Astrocyte of the cerebellum (primary cell): ENCODE data around the gene TMEM186.
"Not testable (repeated sequence)": the region's sequence is repeated elsewhere in the genome, so short reads cannot be mapped to it uniquely, and the experiment has no call there.

ENCODE experiments used
- DNase-seq: peaks from one replicate; pipeline ENCODE4 v3.0.0-alpha.2; 2011; ENCODE audit warnings: low read depth
- H3K4me3 ChIP-seq: 2 replicates; pipeline ENCODE4 v1.5.1; 2011; ENCODE audit warnings: mild to moderate bottlenecking, low read depth, low read length, moderate library complexity
- in situ Hi-C: cut with HindIII; loops from 2 replicates; pipeline ENCODE4 v1.10.0; 2017; ENCODE audit warnings: low sequenced_read_pairs
- TF ChIP-seq, protein P1 (sequence below): IDR thresholded peaks from 2 replicates; pipeline ENCODE4 v1.5.1; 2012; ENCODE audit warnings: low read length, low read depth, moderate library complexity, mild to moderate bottlenecking; ENCODE audit errors: missing control alignments

The TMEM186 gene

DNA sequence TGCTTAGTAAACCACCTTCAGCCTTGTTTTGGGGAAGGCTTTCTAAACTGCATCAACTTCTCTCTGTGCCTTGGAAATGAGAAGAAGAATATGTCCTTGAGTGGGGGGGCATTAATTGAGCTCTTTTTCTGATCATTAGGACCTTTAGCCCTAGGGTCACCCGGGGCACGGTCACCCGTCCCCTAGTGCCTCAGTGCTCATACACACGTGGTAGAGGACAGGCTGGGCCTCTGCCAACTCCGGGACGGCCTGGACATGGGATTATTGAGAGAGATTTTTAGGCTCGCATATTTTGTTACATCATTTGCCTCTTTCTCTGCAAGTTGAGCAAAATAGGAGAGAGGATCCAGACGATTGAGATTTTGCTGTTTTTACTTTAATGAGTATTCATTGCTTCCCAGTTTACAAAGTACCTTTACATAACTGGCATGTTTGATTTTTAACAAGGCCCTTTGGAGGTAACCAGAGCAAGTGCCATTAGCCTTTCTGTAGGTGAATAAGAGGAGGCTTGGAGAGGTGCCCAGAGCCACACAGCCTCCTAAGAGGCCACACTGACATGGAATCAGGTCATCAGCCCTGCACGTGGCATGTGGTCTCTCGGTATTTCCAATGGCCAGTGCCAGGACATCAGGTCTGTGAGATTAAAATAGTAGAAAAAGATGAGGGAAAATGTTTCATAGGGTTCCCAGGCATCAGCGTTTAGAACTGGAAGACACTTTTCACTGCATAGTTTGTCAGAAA lies 11.3 kb upstream of the TMEM186 start:
- in situ Hi-C loops = loop anchor here (25.0 kb wide), 1 partner anchor 104 kb away; no protein-coding TSS in a partner anchor

DNA sequence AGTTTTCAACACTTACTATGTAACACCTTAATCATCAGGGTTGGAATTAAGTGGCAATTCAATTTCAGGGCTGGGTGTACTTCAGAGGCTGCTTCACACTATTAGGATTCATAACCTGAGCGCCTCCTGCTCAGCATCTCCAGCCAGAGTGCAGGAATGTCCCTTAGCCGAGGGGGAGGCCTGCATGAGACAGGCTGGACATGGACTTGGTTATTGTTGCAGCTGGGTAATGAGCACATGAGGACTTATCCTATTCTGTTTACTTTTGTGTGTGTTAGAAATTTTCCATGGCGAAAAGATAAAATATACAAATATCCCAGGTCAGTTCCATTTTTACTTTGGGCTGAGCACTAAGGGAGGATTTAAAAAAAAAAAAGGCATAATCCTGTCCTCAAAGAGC lies 10.6 kb upstream of the TMEM186 start:
- DNase-seq = no peak
- TF ChIP-seq, protein P1, sequence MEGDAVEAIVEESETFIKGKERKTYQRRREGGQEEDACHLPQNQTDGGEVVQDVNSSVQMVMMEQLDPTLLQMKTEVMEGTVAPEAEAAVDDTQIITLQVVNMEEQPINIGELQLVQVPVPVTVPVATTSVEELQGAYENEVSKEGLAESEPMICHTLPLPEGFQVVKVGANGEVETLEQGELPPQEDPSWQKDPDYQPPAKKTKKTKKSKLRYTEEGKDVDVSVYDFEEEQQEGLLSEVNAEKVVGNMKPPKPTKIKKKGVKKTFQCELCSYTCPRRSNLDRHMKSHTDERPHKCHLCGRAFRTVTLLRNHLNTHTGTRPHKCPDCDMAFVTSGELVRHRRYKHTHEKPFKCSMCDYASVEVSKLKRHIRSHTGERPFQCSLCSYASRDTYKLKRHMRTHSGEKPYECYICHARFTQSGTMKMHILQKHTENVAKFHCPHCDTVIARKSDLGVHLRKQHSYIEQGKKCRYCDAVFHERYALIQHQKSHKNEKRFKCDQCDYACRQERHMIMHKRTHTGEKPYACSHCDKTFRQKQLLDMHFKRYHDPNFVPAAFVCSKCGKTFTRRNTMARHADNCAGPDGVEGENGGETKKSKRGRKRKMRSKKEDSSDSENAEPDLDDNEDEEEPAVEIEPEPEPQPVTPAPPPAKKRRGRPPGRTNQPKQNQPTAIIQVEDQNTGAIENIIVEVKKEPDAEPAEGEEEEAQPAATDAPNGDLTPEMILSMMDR = no peak
- no peak overlapping the region for H3K4me3 ChIP-seq
- in situ Hi-C loops = loop anchor here (25.0 kb wide), 1 partner anchor 104 kb away; no protein-coding TSS in a partner anchor

More for the DNA sequence above, 11.3 kb upstream of the TMEM186 start:
- DNase-seq = no peak
- TF ChIP-seq, protein P1 = no peak
- H3K4me3 ChIP-seq = no peak overlapping the region

DNA sequence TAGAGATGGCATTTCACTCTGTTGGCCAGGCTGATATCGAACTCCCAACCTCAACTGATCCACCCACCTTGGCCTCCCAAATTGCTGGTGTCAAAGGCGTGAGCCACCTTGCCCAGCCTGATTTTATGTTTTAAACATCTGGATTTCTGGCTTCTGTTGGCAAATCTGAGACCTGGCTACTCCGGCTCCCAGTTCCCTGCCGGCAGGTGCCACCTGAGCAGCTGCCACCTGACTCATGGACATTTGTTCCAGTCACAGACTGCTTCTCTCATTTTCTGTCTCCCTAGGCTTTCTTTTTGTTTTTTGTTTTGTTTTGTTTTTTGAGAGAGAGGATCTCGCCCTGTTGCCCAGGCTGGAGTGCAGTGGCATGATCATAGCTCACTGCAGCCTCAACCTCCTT lies 9.8 kb upstream of the TMEM186 start:
- no peak for DNase-seq
- no peak overlapping the region for H3K4me3 ChIP-seq
- in situ Hi-C loops = loop anchor here (25.0 kb wide), 1 partner anchor 105 kb away; no protein-coding TSS in a partner anchor
- TF ChIP-seq, protein P1 = no peak

DNA sequence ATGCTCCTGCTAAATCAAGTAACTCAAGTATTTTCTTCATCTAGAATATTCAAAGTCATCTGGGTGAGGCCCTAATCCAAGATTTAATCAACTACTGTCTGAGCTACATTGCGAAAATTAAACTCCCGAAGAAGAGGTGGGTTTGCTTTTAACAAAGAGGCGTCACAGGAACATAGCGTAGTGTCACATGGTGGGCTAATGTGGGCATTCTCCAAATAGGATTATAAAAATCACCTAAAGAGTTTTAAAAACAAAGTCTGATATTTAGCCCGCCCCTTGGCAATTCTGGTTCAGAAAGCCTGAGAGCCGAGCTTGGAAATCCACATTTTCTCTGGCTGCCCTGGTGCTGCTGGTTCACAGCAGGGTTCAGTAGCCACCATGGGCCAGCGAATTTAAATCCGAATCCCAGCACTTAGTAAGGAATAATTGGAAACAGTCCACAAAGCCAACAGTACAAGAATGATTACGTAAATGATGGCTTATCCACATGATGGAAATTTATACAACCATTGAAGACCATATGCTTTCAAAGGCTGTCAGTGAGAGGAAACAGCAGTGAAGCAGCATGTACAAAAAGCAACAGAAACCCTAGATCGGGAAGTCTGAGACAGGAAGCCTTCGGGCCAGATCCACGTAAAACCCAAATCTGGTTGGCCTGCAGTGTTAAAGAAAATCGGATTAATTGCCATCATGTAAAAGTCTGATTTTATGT lies 9.0 kb upstream of the TMEM186 start:
- in situ Hi-C loops = loop anchor here (25.0 kb wide), 1 partner anchor 106 kb away; no protein-coding TSS in a partner anchor
- TF ChIP-seq, protein P1 = no peak
- DNase-seq = no peak
- no peak overlapping the region for H3K4me3 ChIP-seq

DNA sequence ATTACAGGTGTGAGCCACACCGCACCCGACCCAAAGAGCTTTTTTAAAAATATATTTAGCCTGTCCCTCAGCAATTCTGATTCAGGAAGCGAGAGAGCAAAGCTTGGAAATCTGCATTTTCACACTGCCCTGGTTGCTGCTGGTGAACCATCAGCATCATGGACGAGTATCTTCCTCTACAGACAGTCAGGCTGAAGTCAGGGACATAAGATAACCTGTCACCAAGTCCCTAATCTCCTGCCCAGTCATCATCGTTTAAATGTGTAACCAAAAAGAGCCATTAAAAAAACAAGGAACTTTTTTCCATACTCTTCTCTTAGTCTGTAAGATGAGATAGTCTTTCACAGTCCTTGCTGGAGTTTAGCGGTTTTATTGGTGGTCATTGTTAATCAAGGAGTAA lies 6.9 kb upstream of the TMEM186 start:
- H3K4me3 ChIP-seq = no peak overlapping the region
- TF ChIP-seq, protein P1 = no peak
- no peak for DNase-seq
- in situ Hi-C loops = loop anchor here (5.0 to 25.0 kb wide), 2 partner anchors 108 to 142 kb away; no protein-coding TSS in a partner anchor

DNA sequence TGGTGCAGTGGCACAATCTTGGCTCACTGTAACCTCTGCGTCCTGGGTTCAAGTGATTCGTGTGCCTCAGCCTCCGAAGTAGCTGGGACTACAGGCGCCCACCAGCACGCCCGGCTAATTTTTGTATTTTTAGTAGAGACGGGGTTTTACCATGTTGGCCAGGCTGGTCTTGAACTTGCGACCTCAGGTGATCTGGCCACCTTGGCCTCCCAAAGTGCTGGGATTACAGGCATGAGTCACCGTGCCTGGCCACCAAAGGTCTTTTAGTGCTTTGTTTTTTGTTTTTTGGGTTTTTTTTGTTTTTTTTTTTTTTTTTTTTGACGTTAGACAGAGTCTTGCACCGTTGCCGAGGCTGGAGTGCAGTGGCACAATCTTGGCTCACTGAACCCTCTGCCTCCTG lies 6.3 kb upstream of the TMEM186 start:
- not testable (repeated sequence) for DNase-seq, H3K4me3 ChIP-seq
- in situ Hi-C loops = loop anchor here (5.0 to 25.0 kb wide), 2 partner anchors 109 to 141 kb away; no protein-coding TSS in a partner anchor
